RPMI8226 (cell line): ENCODE data around the gene DNAL1.
"Not testable (repeated sequence)": the region's sequence is repeated elsewhere in the genome, so short reads cannot be mapped to it uniquely, and the experiment has no call there.

Experiments
- DNase-seq: peaks from one replicate; pipeline ENCODE4 v3.0.0-alpha.2; 2015

The DNAL1 gene, protein sequence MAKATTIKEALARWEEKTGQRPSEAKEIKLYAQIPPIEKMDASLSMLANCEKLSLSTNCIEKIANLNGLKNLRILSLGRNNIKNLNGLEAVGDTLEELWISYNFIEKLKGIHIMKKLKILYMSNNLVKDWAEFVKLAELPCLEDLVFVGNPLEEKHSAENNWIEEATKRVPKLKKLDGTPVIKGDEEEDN

DNA sequence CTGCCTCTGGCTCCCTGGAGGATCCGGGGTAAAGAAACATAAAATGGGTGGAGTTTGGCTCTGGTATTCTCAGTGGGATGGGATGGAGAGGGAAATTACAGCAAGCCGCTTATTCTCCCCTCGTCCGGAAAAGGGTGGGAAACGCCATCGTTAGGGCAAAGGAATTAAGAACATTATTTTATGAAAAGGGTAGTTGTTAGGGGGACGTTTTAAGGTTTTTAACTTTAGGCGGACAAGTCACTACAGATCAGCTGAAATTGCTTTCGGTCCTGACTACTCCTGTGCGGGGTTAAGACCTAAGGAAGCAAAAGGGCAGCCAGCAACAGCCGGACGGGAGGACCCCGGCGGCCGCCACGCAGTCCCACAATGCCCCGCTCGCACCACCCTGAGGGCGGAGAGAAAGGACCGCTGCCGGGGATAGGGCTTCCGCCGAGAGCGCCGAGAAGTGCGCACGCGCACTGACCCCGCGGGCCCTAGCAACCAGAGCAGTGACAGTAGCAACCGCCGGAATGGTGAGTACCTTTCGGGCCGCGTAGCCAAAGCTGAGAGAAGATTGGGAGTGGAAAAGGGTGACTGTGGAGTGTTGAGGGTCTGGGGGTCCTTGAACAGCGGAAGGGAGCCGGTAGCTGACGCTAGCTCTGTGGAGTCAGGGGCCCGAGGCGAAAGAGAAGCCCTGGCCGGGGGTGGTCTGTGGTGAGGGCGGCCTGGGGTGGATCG lies at the start of gene DNAL1:
Gene DNAL1, plus strand, starts transcription at position 456 of the 717 bp plus-strand sequence. Its CDS starts 54 bp downstream, at position 510.
- DNase-seq, result peak; percentile 91

DNA sequence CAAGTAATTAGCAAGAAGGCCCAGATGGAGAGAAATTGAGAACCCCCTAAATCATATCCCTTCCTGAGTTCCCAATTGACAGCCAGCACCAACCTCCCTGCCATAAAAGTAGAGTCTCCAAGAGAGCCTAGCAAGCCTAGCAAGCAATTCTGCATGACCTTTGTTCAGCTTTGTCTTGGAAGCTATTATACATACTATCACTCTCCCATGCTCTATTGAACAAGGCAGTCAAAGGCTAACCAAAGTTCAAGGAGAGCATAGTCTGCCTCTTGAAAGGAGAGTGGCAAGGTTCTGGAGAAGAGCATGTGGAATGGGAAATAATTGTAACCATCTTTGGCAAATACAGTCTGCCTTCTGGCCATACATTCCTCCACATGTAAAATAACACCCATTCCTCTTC lies 45.3 kb upstream of the DNAL1 start:
- DNase-seq, result no peak

DNA sequence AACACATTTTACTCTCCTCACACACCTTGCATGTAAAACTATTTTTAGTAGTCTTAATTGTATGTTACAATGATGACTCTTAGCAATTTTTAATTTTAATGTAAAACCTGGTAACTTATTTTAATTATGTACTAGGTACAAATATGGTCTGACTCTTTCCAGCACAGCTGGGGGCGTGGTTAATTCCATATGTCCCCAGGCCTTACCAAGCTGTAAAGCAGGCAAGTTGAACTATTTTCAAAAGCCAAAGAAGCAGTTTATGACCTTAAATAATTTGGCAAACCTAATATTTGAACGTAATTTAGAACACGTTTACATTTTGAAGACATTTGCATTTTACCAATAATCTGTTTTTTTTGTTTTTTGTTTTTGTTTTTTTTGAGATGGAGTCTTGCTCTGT lies 41.8 kb upstream of the DNAL1 start:
- DNase-seq, result no peak

DNA sequence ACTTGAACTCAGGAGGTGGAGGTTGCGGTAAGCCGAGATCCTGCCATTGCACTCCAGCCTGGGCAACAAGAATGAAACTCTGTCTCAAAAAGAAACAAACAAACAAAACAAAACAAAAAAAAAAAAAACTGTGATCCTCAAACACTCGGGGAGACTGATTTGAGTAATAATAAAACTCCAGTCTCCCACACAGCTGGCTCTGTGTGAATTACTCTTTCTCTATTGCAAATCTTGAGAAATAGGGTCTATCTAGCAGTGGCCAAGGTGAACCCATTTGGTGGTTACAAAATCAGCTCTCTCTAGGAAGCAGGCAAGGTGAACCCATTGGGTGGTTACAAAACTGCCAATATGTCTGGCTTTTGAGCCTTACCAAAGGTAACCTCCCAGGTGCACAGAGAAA lies 38.5 kb upstream of the DNAL1 start:
- no peak for DNase-seq

DNA sequence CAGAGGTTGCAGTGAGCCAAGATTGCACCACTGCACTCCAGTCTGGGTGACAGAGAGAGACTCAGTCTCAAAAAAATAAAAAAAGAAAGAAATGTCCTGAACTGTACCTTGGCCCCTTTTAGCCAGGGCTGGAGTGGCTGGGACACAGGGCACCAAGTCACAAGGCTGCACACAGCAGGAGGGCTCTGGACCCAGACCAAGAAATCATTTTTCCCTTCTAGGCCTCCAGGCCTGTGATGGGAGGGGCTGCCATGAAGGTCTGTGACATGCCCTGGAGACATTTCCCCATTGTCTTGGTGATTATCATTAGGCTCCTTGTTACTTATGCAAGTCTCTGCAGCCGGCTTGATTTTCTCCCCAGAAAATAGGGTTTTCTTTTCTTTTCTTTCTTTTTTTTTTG lies 37.5 kb upstream of the DNAL1 start:
- no peak for DNase-seq

DNA sequence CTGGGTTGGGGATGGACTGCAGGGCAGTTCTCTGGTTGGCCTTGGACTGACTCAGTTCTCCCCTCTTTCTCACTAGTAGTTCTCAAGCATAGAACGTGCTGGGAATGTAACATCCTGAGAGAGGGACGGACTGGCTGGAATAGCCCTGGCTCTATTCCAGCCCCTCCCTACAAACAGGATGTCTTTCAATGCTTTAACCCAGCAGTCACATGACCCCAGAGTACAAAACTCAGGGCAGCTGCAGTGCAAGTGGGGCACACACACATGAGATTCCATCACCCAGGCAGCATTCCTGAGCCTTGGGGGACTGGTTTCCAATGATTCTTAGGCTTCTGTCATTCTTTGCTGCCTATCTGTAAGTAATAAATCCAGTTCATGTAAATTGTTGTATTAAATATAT lies 34.1 kb upstream of the DNAL1 start:
- no peak for DNase-seq

DNA sequence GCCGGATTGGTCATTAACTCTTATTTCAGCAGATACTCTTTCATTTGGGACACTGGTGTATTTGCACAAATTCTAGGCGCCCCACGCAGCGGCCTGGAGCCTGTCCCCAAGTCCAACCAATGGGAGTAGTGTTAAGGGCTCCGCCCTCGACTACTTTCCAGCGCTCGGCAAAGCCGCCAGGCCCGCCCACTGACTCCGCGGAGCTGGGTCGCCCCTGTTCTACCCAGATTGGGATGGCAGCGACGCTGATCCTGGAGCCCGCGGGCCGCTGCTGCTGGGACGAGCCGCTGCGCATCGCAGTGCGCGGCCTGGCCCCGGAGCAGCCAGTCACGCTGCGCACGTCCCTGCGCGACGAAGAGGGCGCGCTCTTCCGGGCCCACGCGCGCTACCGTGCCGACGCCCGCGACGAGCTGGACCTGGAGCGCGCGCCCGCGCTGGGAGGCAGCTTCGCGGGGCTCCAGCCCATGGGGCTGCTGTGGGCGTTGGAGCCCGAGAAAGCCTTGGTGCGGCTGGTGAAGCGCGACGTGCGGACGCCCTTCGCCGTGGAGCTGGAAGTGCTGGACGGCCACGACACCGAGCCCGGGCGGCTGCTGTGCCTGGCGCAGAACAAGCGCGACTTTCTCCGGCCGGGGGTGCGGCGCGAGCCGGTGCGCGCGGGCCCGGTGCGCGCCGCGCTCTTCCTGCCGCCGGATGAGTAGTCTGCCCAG lies 32.3 kb upstream of the DNAL1 start, which contains the start of gene ACOT6:
Gene ACOT6, plus strand, starts transcription at position 179 of the 707 bp plus-strand sequence. Its CDS starts 55 bp downstream, at position 234.
- DNase-seq, result peak; percentile 23

DNA sequence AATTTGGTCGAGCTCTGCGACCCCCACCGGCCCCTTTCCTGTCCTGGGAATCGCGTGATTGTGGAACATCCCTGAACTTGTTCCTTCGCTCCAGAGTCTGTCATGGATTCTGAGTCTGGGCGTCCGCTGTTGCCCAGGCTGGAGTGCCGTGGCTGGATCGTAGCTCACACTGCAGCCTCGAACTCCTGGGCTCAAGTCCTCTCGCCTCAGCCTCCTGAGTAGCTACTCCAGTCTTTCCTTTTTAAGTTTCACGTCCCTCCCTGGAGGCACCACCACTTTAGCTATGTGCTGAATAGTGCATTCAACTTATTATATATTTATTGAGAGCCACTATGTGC lies 31.8 kb upstream of the DNAL1 start:
- no peak for DNase-seq

DNA sequence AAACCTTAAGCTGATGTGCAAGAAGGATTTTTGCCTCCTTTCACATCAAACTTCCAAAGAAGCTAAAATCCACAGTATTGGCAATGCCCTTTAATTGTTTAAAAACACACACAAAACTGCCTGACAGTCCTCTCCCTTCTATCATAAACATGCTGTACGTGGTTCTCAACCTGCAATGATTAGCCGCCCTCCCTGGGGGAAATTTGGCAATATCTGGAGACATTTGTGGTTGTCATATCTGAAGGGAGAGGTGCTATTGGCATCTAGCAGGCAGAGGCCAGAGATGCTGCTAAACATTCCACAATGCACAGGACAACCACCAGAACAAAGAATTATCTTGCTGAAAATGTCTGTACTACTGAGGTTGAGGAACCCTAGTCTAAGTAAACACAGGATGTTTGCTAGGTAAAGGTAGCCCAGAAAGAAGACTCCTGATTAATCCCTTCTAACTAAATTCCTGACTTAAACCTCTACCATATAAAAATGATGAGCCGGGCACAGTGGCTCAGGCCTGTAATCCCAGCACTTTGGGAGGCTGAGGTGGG lies 31.3 kb upstream of the DNAL1 start:
- DNase-seq, result no peak

DNA sequence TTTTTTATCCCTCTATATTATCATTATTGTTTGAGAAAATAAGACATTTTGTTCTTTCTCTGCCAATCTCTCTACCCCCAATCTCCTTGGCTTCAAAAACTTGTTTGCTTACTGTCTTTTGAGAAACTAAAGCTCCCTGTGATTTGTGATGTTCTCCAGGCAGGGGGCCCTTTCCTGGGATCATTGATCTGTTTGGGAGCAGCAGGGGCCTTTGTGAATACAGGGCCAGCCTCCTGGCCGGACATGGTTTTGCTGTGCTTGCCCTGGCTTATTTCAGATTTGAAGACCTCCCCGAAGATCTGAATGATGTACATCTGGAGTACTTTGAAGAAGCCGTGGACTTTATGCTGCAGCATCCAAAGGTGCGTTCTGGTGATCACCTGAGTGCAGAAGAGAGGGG lies 28.0 kb upstream of the DNAL1 start:
- no peak for DNase-seq

DNA sequence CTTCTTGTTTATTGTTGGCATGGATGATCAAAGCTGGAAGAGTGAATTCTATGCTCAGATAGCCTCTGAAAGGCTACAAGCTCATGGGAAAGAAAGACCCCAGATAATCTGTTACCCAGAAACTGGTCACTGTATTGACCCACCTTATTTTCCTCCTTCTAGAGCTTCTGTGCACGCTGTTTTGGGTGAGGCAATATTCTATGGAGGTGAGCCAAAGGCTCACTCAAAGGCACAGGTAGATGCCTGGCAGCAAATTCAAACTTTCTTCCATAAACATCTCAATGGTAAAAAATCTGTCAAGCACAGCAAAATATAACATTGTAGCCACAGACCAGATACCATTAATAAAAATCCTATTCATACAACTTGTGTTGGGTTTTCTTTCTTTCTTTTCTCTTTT lies 25.3 kb upstream of the DNAL1 start:
- DNase-seq, result no peak

DNA sequence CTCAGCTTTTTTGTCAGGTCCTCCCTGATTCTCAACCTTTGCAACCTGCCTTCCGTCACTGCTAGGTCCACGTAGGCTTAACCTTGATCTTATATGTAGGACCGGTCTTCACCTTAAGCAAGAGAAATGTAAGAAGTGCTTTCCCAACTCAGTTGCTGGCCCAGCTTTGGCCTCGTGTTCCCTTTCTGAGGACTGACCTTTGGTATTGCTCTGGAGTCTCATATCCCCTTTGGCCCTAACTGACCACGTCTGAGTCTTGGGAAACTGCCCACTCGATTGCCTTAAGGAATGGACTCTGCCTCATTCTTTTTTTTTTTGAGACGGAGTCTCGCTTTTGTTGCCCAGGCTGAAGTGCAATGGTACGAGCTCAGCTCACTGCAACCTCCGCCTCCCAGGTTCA lies 24.5 kb upstream of the DNAL1 start:
- DNase-seq, result no peak

DNA sequence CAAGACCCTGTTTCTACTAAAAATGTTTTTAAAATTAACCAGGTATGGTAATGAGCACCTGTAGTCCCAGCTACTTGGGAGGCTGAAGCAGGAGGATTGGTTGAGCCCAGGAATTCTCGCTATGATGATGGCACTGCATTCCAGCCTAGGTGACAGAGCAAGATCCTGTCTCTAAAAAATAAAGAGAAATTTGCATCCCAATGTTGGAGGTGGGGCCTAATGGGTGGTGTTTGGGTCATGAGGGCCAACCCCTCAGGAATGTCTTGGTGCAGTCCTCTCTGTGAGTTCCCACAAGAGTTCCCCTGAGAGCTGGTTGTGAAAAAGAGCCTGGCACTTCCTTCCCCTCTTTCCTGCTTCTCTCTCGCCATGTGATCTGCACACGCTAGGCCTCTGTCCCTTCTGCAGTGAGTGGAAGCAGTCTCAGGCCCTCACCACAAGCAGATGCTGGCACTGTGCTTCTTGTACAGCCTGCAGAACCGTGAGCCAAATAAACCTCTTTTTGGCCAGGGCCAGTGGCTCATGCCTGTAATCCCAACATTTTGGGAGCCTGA lies 21.2 kb upstream of the DNAL1 start:
- DNase-seq, result no peak

DNA sequence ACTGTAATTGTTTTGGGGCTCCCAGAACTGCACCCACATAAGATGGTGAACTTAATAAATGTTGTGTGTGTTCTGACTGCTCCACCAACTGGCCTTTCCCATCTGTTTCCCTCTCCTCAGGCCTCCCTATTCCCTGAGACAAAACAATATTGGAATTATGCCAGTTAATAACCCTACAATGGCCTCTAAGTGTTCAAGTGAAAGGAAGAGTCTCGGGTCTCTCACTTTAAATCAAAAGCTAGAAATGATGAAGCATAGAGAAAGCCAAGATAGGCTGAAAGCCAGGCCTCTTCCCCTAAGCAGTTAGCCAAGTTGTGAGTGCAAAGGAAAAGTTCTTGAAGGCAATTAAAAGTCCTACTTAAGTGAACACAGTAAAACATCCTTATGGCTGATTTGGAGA lies 19.1 kb upstream of the DNAL1 start:
- DNase-seq, result no peak

DNA sequence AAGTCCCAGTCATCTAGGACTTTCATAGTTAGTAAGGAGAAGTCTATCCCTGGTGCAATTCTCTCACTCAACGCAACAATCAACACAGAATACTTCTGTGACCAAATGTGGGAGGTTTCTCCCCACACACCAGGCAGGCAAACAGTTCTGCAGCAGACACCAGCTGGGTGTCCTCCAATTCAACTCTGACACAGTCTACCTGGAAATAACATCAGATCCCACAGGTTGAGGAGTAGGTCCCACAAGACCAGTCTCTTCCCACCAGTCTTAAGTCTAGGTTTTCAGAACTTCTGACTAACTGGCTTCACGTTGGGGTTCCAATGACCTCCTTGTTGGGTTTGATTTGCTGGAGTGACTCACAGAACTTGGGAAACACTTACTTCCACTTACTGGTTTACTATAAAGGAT lies 17.6 kb upstream of the DNAL1 start:
- DNase-seq, result no peak

DNA sequence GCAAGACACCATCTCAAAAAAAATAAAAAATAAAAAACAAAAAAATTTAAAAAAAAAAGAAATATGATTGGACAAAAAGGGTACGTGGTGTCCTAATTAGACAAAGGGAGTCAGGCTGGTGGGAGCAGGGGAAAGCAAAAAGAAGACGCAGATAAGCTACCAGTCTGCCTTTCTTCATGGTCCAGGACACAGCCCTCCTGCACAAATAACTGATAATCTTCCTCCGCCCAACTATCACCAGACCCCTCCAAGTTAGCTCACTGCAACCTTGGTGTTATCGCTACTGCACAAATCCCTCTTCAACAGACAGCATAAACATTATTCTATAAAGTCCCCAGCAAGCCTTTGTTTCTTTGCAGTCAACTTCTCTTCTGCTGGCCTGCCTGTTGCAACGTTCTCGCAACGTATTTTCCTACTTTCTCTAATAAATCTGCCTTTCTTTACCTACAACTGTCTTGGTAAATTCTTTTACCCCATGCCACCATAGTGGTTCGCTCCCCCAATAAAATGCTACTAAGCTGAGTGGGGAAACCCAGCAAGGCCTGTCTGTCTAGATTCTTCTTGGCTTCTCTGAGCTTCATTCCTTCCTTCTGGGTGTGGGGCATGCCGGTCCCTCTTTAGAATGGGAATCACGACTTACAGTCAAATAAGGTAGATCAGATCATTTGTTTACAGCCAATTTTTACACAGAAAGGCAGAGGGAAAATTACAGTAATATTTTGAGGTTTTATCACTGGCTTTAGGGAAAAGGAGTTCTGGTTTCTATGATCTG lies 14.6 kb upstream of the DNAL1 start:
- no peak for DNase-seq

DNA sequence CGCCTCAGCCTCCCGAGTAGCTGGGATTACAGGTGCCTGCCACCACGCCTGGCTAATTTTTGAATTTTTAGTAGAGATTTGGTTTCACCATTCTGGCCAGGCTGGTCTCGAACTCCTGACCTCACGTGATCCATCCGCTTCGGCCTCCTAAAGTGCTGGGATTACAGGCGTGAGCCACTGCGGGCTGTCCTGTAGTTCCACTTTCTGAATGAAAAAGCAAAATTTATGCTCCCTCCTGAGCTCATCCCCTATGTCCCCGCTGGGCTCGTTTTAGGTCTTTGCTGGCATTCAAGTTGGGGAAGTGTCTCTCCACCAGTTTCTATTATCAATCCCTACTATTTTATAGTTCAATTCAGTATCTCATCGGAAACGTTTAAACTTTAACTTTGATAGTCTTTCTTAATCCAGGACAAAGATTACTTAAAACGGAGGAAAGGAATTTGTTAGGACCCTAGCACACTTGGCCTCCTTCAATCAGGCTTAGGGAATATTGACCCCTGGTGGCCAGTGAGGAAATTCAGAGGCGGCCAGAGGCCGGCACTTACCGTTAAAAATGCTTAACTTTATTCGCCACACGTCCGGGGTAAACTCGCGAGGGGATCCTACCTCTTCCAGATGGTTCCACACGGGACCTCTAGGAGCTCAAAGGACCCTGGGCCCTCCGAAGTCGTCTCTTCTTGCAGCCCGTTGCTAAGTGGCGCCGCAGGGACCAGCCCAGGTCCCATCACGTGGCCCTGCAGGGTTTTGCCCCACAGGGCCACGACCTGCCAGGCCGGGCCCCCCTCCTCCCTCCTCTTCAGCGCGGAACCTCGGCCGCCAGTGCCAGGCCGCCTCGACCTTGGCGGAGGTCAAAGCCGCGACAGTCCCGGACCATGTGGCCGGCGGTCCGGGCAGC lies 11.4 kb upstream of the DNAL1 start:
- DNase-seq, result peak; percentile 54

DNA sequence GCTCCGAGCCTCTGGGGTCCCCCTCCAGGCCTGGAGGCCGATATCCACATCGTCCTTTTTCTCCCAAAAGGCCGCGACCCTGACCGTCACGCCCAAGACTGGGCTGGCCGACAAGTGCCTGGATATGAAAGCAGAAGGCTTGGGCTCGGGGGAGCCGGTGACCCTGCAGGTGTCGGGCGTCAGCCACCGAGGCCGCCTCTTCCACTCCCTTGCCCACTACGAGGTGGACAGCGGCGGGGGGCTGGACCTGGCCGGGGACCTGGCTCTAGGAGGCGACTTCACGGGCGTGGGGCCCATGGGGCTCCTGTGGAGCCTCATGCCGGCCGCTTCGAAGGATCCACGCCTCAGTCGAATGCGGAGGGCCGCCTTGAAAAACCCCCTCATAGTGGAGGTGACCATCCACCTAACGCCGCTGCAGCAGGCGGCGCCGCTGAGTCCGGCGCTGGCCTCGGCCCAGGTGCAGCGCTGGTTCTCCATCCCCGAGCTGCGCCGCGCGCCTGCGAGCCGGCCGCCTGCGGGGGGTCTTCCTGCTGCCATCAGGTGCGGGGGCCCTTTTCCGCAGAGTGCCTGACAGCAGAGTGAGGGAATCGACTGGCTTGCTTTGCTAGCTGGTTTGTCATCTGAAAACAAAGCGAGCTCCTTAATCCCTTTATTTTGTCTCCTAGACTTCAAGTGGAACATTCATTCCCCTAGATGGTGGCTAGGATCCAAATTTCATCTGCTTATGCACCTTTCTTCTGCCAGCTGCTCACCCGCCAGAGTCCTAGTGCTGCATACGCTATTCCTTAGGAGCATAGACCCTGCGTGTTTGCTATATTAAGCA lies 10.6 kb upstream of the DNAL1 start:
- peak; percentile 11 for DNase-seq

DNA sequence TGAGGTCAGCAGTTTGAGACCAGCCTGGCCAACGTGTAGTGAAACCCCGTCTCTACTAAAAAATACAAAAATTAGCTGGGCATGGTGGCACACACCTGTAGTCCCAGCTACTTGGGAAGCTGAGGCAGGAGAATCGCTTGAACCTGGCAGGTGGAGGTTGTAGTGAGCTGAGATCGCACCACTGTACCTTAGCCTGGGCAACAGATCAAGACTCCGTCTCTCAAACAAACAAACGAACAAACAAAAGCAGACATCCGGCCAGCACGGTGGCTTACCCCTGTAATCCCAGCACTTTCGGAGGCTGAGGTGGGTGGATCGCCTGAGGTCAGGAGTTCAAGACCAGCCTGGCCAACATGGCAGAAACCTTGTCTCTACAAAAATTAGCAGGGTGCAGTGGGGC lies 8.4 kb upstream of the DNAL1 start:
- not testable (repeated sequence) for DNase-seq

DNA sequence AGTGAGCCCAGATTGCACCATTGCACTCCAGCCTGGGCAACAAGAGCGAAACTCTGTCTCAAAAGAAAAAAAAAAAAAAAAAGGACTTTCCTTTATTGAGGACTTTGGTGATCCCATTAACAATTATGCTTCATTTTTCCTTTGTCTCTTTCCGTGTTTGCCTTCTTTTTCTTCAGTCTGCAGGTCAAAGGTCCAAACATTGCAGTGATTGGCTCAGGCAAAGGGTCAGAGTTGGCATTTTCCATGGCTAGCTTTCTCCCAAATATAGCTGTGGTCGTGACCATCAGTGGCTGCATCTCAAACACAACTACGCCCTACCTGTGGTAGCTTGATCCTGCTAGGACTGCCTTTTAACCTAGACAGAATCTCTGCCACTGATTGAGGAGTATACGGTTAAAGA lies 7.0 kb upstream of the DNAL1 start:
- DNase-seq, result no peak
